Endodermal cell (in vitro differentiated cells): ENCODE data around the gene MTHFD1L. TPM values are rescaled to one million over a fixed set of nuclear protein-coding genes. Genes with fewer than 3 reads are reported as not detected.
A peak's percentile ranks its signal among the peaks of the same experiment; 100 is the strongest.

Experiments
- DNase-seq: peaks from one replicate; pipeline ENCODE4 v3.0.0-alpha.2; 2017
- H3K27ac ChIP-seq: 2 replicates; pipeline ENCODE4 v1.5.1; 2013; ENCODE audit warnings: mild to moderate bottlenecking, low read depth, low read length, moderate library complexity
- H3K27me3 ChIP-seq: 2 replicates; pipeline ENCODE4 v1.6.1; 2013; ENCODE audit warnings: mild to moderate bottlenecking, low read length, moderate library complexity; ENCODE audit not compliant: insufficient read depth, control insufficient read depth, poor library complexity, severe bottlenecking
- H3K36me3 ChIP-seq: 2 replicates; pipeline ENCODE4 v1.7.0; 2013; ENCODE audit warnings: mild to moderate bottlenecking, low read length, moderate library complexity; ENCODE audit not compliant: control insufficient read depth, insufficient read depth
- H3K4me1 ChIP-seq: one replicate; pipeline ENCODE4 v1.7.0; 2013; ENCODE audit warnings: low read length; ENCODE audit not compliant: control insufficient read depth, insufficient read depth
- H3K4me3 ChIP-seq: 2 replicates; pipeline ENCODE4 v1.5.1; 2013; ENCODE audit warnings: mild to moderate bottlenecking, low read length, moderate library complexity
- H3K9ac ChIP-seq: 2 replicates; pipeline ENCODE4 v1.6.1; 2013; ENCODE audit warnings: mild to moderate bottlenecking, low read length, moderate library complexity; ENCODE audit not compliant: poor library complexity, severe bottlenecking; ENCODE audit errors: extremely low read depth
- H3K9me3 ChIP-seq: 2 replicates; pipeline ENCODE4 v1.6.1; 2013; ENCODE audit warnings: mild to moderate bottlenecking, low read length, moderate library complexity; ENCODE audit not compliant: control insufficient read depth
- H3K27ac Mint-ChIP-seq: 2 replicates; pipeline ENCODE4 v1.8.0; 2020; ENCODE audit warnings: mixed read lengths
- H3K27me3 Mint-ChIP-seq: 2 replicates; pipeline ENCODE4 v1.8.0; 2021; ENCODE audit warnings: mild to moderate bottlenecking, mixed read lengths; ENCODE audit not compliant: insufficient read depth
- H3K36me3 Mint-ChIP-seq: 2 replicates; pipeline ENCODE4 v1.8.0; 2020; ENCODE audit warnings: low read depth, mixed read lengths
- H3K4me1 Mint-ChIP-seq: 2 replicates; pipeline ENCODE4 v1.8.0; 2020; ENCODE audit warnings: mixed read lengths
- H3K4me3 Mint-ChIP-seq: 2 replicates; pipeline ENCODE4 v1.8.0; 2020; ENCODE audit warnings: mild to moderate bottlenecking, moderate library complexity, mixed read lengths
- H3K9me3 Mint-ChIP-seq: 2 replicates; pipeline ENCODE4 v1.8.0; 2020; ENCODE audit warnings: mild to moderate bottlenecking, mixed read lengths
- CTCF ChIP-seq: fragments of 200-600 bp; sonication (generic); conservative IDR thresholded peaks from 2 replicates; pipeline ENCODE4 v1.5.0; 2021; ENCODE audit warnings: antibody characterized with exemption, mild to moderate bottlenecking
- WGBS, 2 experiments: methylation state at CpG; one replicate each; pipeline versions ENCODE4 v1.1.5 to v1.1.7; 2013; ENCODE audit warnings: missing lambda C conversion rate in 2 of 2, mixed read lengths in 1 of 2; ENCODE audit not compliant: insufficient coverage in 1 of 2, insufficient read length in 1 of 2; 5-methylcytosine and 5-hydroxymethylcytosine counted together
- total RNA-seq, 2 donors: library from RNA; stranded (reverse); fragmentation: NEBNext Ultra II Directional in 1 of 2; extraction: Animal tissue kit (Norgen Biotek cat#: 25700) in 1 of 2; gene quantifications; 2 replicates in 1 of 2; 3 replicates in 1 of 2; pipeline ENCODE4 v1.2.1, GENCODE V29; 2021

MTHFD1L gene
- total RNA-seq, 2 donors from 2014 or later: 70.2 to 72.6 TPM

GRCh38 chr6:151088599-151088935, 223.1 kb downstream of the MTHFD1L start:
- WGBS, 2 experiments: 94 to 100% methylated on average over 9 to 11 of the region's 11 CpGs
- H3K9me3 ChIP-seq: no peaks in the 10 kb centered on the region
- no peak overlapping the region for H3K27ac Mint-ChIP-seq
- H3K9ac ChIP-seq: no peak overlapping the region
- H3K27me3 Mint-ChIP-seq: no peaks in the 10 kb centered on the region
- no peak overlapping the region for H3K4me3 ChIP-seq
- no peaks in the 10 kb centered on the region for H3K27me3 ChIP-seq
- peak; percentile 19 for DNase-seq
- no peak for TF ChIP-seq CTCF
- peaks cover 23% of the 10 kb centered on the region for H3K36me3 Mint-ChIP-seq
- H3K4me3 Mint-ChIP-seq: no peak overlapping the region
- peaks cover 32% of the 10 kb centered on the region for H3K36me3 ChIP-seq
- peaks cover 5% of the 10 kb centered on the region for H3K4me1 Mint-ChIP-seq
- H3K27ac ChIP-seq: no peak overlapping the region
- H3K9me3 Mint-ChIP-seq: no peaks in the 10 kb centered on the region
- no peaks in the 10 kb centered on the region for H3K4me1 ChIP-seq

GRCh38 chr6:151088963-151089362, 223.5 kb downstream of the MTHFD1L start:
- Histone ChIP-seq H3K27ac (no peak overlapping the region), H3K36me3 (peaks cover 32% of the 10 kb centered on the region), H3K9me3 (no peaks in the 10 kb centered on the region), H3K4me3 (no peak overlapping the region), H3K4me1 (no peaks in the 10 kb centered on the region), H3K27me3 (no peaks in the 10 kb centered on the region), H3K9ac (no peak overlapping the region)
- no peaks in the 10 kb centered on the region for H3K27me3 Mint-ChIP-seq
- H3K9me3 Mint-ChIP-seq: no peaks in the 10 kb centered on the region
- WGBS, 2 experiments: 97 to 100% methylated on average over 3 of the region's 3 CpGs
- H3K36me3 Mint-ChIP-seq: peaks cover 27% of the 10 kb centered on the region
- H3K27ac Mint-ChIP-seq: no peak overlapping the region
- DNase-seq: peak; percentile 33
- no peak for TF ChIP-seq CTCF
- peaks cover 5% of the 10 kb centered on the region for H3K4me1 Mint-ChIP-seq
- H3K4me3 Mint-ChIP-seq: no peak overlapping the region

GRCh38 chr6:151089978-151090377, 224.5 kb downstream of the MTHFD1L start:
- H3K4me1 Mint-ChIP-seq: peaks cover 5% of the 10 kb centered on the region
- H3K4me1 ChIP-seq: no peaks in the 10 kb centered on the region
- WGBS, 2 experiments: 78 to 80% methylated on average over 2 to 4 of the region's 4 CpGs
- peak overlapping the region; percentile 44 for H3K27ac Mint-ChIP-seq
- H3K36me3 Mint-ChIP-seq: peaks cover 33% of the 10 kb centered on the region
- no peak overlapping the region for H3K9ac ChIP-seq
- H3K4me3 ChIP-seq: no peak overlapping the region
- no peak overlapping the region for H3K27ac ChIP-seq
- H3K27me3 Mint-ChIP-seq: no peaks in the 10 kb centered on the region
- H3K27me3 ChIP-seq: no peaks in the 10 kb centered on the region
- no peaks in the 10 kb centered on the region for H3K9me3 ChIP-seq
- TF ChIP-seq CTCF: no peak
- H3K36me3 ChIP-seq: peaks cover 32% of the 10 kb centered on the region
- H3K4me3 Mint-ChIP-seq: no peak overlapping the region
- H3K9me3 Mint-ChIP-seq: no peaks in the 10 kb centered on the region
- peak; percentile 56 for DNase-seq
